GM23338 (cell line): ENCODE results near the gene GRIK1. TPM values are rescaled to one million over a fixed set of nuclear protein-coding genes. Genes with fewer than 3 reads are reported as not detected.

Experiments
- ATAC-seq: fragments of 200-7000 bp; cut with Tn5 transposase; 3 replicates; pipeline ENCODE4 v1.9.1; 2020
- DNase-seq: peaks from one replicate; pipeline ENCODE4 v3.0.0-alpha.2; 2015; ENCODE audit warnings: low spot score
- H2AFZ ChIP-seq: fragments of 200-600 bp; sonication (generic); 2 replicates; pipeline ENCODE4 v1.8.0; 2016; ENCODE audit warnings: antibody characterized with exemption, mild to moderate bottlenecking, moderate library complexity
- H3F3A ChIP-seq: fragments of 200-600 bp; sonication (generic); replicated peaks from 2 replicates; pipeline ENCODE4 v1.8.0; 2017; ENCODE audit warnings: antibody characterized with exemption, mixed run types, low read depth
- H3K27ac ChIP-seq: fragments of 200-600 bp; sonication (generic); 2 replicates; pipeline ENCODE4 v1.6.1; 2016; ENCODE audit warnings: low read depth
- H3K27me3 ChIP-seq: fragments of 200-600 bp; sonication (generic); 2 replicates; pipeline ENCODE4 v1.8.0; 2016; ENCODE audit warnings: mild to moderate bottlenecking, mixed run types, moderate library complexity; ENCODE audit not compliant: insufficient read depth
- H3K36me3 ChIP-seq: fragments of 200-600 bp; sonication (generic); 2 replicates; pipeline ENCODE4 v1.8.0; 2016; ENCODE audit warnings: mild to moderate bottlenecking; ENCODE audit not compliant: insufficient read depth
- H3K4me1 ChIP-seq: fragments of 200-600 bp; sonication (generic); 2 replicates; pipeline ENCODE4 v1.8.0; 2016; ENCODE audit warnings: mild to moderate bottlenecking, moderate library complexity; ENCODE audit not compliant: insufficient read depth
- H3K4me2 ChIP-seq: fragments of 200-600 bp; sonication (generic); 2 replicates; pipeline ENCODE4 v1.7.1; 2017; ENCODE audit warnings: mixed run types
- H3K4me3 ChIP-seq: fragments of 200-600 bp; sonication (generic); 2 replicates; pipeline ENCODE4 v1.6.1; 2016; ENCODE audit warnings: mixed run types
- H3K79me2 ChIP-seq: fragments of 200-600 bp; sonication (generic); replicated peaks from 2 replicates; pipeline ENCODE4 v1.8.0; 2017; ENCODE audit warnings: mild to moderate bottlenecking; ENCODE audit not compliant: insufficient read depth
- H3K9me2 ChIP-seq: fragments of 200-600 bp; sonication (generic); 2 replicates; pipeline ENCODE4 v1.8.0; 2017; ENCODE audit not compliant: insufficient read depth
- H4K20me1 ChIP-seq: fragments of 200-600 bp; sonication (generic); replicated peaks from 2 replicates; pipeline ENCODE4 v1.8.0; 2017; ENCODE audit warnings: mild to moderate bottlenecking; ENCODE audit not compliant: insufficient read depth
- H3K27ac Mint-ChIP-seq: 2 replicates; pipeline ENCODE4 v1.8.0; 2020; ENCODE audit warnings: inconsistent platforms, mild to moderate bottlenecking, moderate library complexity, mixed read lengths
- H3K27me3 Mint-ChIP-seq: 3 replicates; pipeline ENCODE4 v1.8.0; 2022; ENCODE audit warnings: low read depth, mild to moderate bottlenecking, moderate library complexity, mixed read lengths, inconsistent platforms; ENCODE audit not compliant: insufficient read depth, poor library complexity
- H3K36me3 Mint-ChIP-seq: 3 replicates; pipeline ENCODE4 v1.8.0; 2021; ENCODE audit warnings: low read depth, mild to moderate bottlenecking, inconsistent platforms, moderate library complexity, mixed read lengths
- H3K4me1 Mint-ChIP-seq: 3 replicates; pipeline ENCODE4 v1.8.0; 2020; ENCODE audit warnings: mild to moderate bottlenecking, inconsistent platforms, mixed read lengths
- H3K4me3 Mint-ChIP-seq: 3 replicates; pipeline ENCODE4 v1.8.0; 2021; ENCODE audit warnings: moderate library complexity, mild to moderate bottlenecking, inconsistent platforms, mixed read lengths
- H3K9me3 Mint-ChIP-seq: 3 replicates; pipeline ENCODE4 v1.8.0; 2020; ENCODE audit warnings: moderate library complexity, mild to moderate bottlenecking, inconsistent platforms, mixed read lengths
- CREB1 ChIP-seq: fragments of 250-450 bp; sonication (Bioruptor Pico); IDR thresholded peaks from 2 replicates; pipeline ENCODE4 v1.5.0; 2020; ENCODE audit warnings: low read depth, mild to moderate bottlenecking, moderate library complexity
- CTCF ChIP-seq, 2 experiments: fragments of 200-600 bp in 1 of 2; sonication (generic) in 1 of 2; conservative IDR thresholded peaks; 2 replicates each; pipeline versions ENCODE4 v1.5.1 to v1.6.1; 2016 to 2017; ENCODE audit warnings: antibody characterized with exemption in 2 of 2, low read depth in 2 of 2, mild to moderate bottlenecking in 2 of 2, moderate library complexity in 1 of 2
- JUNB ChIP-seq: IDR thresholded peaks from one replicate; pipeline ENCODE4 v1.6.1; 2016; ENCODE audit warnings: antibody characterized with exemption; ENCODE audit not compliant: unreplicated experiment
- NANOG ChIP-seq: IDR thresholded peaks from 2 replicates; pipeline ENCODE4 v1.6.1; 2016; ENCODE audit warnings: antibody characterized with exemption, borderline replicate concordance
- POLR2AphosphoS5 ChIP-seq: IDR thresholded peaks from 2 replicates; pipeline ENCODE4 v1.6.1; 2016; ENCODE audit warnings: antibody characterized with exemption, low read depth
- REST ChIP-seq: IDR thresholded peaks from one replicate; pipeline ENCODE4 v1.6.1; 2018; ENCODE audit warnings: antibody characterized with exemption; ENCODE audit not compliant: unreplicated experiment
- STAT1 ChIP-seq: IDR thresholded peaks from one replicate; pipeline ENCODE4 v1.6.1; 2016; ENCODE audit warnings: antibody characterized with exemption; ENCODE audit not compliant: unreplicated experiment
- ZNF114 ChIP-seq: fragments of 250-450 bp; sonication (Bioruptor Pico); IDR thresholded peaks from 2 replicates; pipeline ENCODE4 v1.5.0; 2020; ENCODE audit warnings: mild to moderate bottlenecking, moderate library complexity
- ZNF331 ChIP-seq: fragments of 250-450 bp; sonication (Bioruptor Pico); IDR thresholded peaks from 2 replicates; pipeline ENCODE4 v1.5.0; 2020; ENCODE audit warnings: low read depth, mild to moderate bottlenecking, moderate library complexity
- ZNF462 ChIP-seq: fragments of 250-450 bp; sonication (Bioruptor Pico); IDR thresholded peaks from 2 replicates; pipeline ENCODE4 v1.5.0; 2020; ENCODE audit warnings: mild to moderate bottlenecking, moderate library complexity
- polyA plus RNA-seq: library from polyadenylated mRNA; unstranded; fragments of >200 nt; fragmentation: Nextera tagmentation; extraction: Ambion mirVana; gene quantifications from 2 replicates; pipeline ENCODE4 v1.2.1, GENCODE V29; 2016
- total RNA-seq: library from RNA; depleted of rRNA; stranded (reverse); fragments of >200 nt; shearing (Covaris generic); gene quantifications from 2 replicates; pipeline ENCODE4 v1.2.3, GENCODE V29; 2014

Gene GRIK1
- total and polyA plus RNA-seq, 2 experiments from 2014 or later: 0.18 to 0.42 TPM

- no peaks in the 10 kb centered on the region for H3K79me2 ChIP-seq
- Mint-ChIP-seq H3K36me3 (peaks cover 4% of the 10 kb centered on the region; the same call in 2 of the 3 replicates), H3K27ac (no peak overlapping the region), H3K4me3 (0 out of 3 replicates have a peak overlapping the region, but pooled peaks have one; percentile 16), H3K27me3 (peaks cover 2% of the 10 kb centered on the region), H3K9me3 (peaks cover 7% of the 10 kb centered on the region), H3K4me1 (peaks cover 29% of the 10 kb centered on the region)
- H3K9me2 ChIP-seq: peaks cover 7% of the 10 kb centered on the region; the same call in 1 of the 2 replicates
- ATAC-seq: peak; percentile 62
- TF ChIP-seq CTCF (conservative IDR thresholded peaks at IDR 0.05; ENCODE audit: low read depth in 2 of 2): no peak
- no peak for TF ChIP-seq STAT1
- TF ChIP-seq NANOG: no peak
- TF ChIP-seq ZNF462 (CRISPR knock-in tag): no peak
- no peak for TF ChIP-seq ZNF331
- no peak for TF ChIP-seq REST
- no peak for TF ChIP-seq ZNF114 (CRISPR knock-in tag)
- no peak for TF ChIP-seq CREB1 (CRISPR knock-in tag)
- no peak for TF ChIP-seq JUNB
- no peak for TF ChIP-seq POLR2AphosphoS5
- H3K4me1 ChIP-seq: peaks cover 34% of the 10 kb centered on the region
- no peaks in the 10 kb centered on the region for H4K20me1 ChIP-seq
- no peaks in the 10 kb centered on the region for H3K36me3 ChIP-seq
- no peak overlapping the region for H2AFZ ChIP-seq
- H3F3A ChIP-seq: no peaks in the 10 kb centered on the region
- H3K4me3 ChIP-seq: no peak overlapping the region
- peak; percentile 28 for DNase-seq
- H3K27ac ChIP-seq: no peak overlapping the region
- H3K4me2 ChIP-seq: 0 out of 2 replicates have a peak overlapping the region, but pooled peaks have one; percentile 20
- no peaks in the 10 kb centered on the region for H3K27me3 ChIP-seq
These were observed 323.5 kb downstream of the GRIK1 start for GRCh38 chr21:29616209-29616751.
